Thoracic aorta (tissue), 2 donors: ENCODE data around the gene ARGLU1. TPM values are rescaled to one million over a fixed set of nuclear protein-coding genes. Genes with fewer than 3 reads are reported as not detected.

Experiments used
- ATAC-seq: fragments of 150-250 bp; one replicate; pipeline ENCODE4 v1.8.0; 2017; ENCODE audit warnings: low read depth; ENCODE audit not compliant: insufficient number of reproducible peaks, low FRiP score
- DNase-seq: peaks from one replicate; pipeline ENCODE4 v3.0.0-alpha.2; 2020; ENCODE audit warnings: low spot score
- H3K27ac ChIP-seq, 2 donors: fragments of 200-600 bp; sonication (generic); 1 replicate in 1 of 2; 2 replicates in 1 of 2; pipeline ENCODE4 v1.5.1; 2016; ENCODE audit warnings: mild to moderate bottlenecking in 2 of 2, moderate library complexity in 2 of 2
- H3K27me3 ChIP-seq: fragments of 200-600 bp; sonication (generic); replicated peaks from 2 replicates; pipeline ENCODE4 v1.6.0; 2016; ENCODE audit warnings: mild to moderate bottlenecking; ENCODE audit not compliant: insufficient read depth
- H3K36me3 ChIP-seq: fragments of 200-600 bp; sonication (generic); one replicate; pipeline ENCODE4 v1.5.1; 2016
- H3K4me1 ChIP-seq, 2 donors: fragments of 200-600 bp; sonication (generic); 1 replicate in 1 of 2; 2 replicates in 1 of 2; pipeline versions ENCODE4 v1.5.1 to v1.6.0; 2016; ENCODE audit warnings: low read depth in 2 of 2, mild to moderate bottlenecking in 1 of 2; ENCODE audit not compliant: control insufficient read depth in 1 of 2
- H3K4me3 ChIP-seq: fragments of 200-600 bp; sonication (generic); 2 replicates; pipeline ENCODE4 v1.5.1; 2016; ENCODE audit warnings: mild to moderate bottlenecking
- H3K9me3 ChIP-seq: fragments of 200-600 bp; sonication (generic); 2 replicates; pipeline ENCODE4 v1.5.1; 2016
- CTCF ChIP-seq: fragments of 200-600 bp; sonication (generic); IDR thresholded peaks from one replicate; pipeline ENCODE4 v1.5.1; 2019; ENCODE audit warnings: antibody characterized with exemption
- total RNA-seq, 2 donors: library from RNA; depleted of rRNA; stranded (reverse); fragments of >200 nt; gene quantifications; one replicate each; pipeline versions ENCODE4 v1.1.0 to v1.2.3, GENCODE V29; 2016

Gene ARGLU1
- total RNA-seq, 2 donors from 2014 or later = 112 to 159 TPM

- no peaks in the 10 kb centered on the region for H3K27me3 ChIP-seq
- H3K9me3 ChIP-seq = no peaks in the 10 kb centered on the region
- H3K36me3 ChIP-seq = no peaks in the 10 kb centered on the region
- peaks cover 10 to 82% of the 10 kb centered on the region in 2 donors for H3K4me1 ChIP-seq
- DNase-seq (no peak), ATAC-seq (no peak)
- no peak overlapping the region for H3K4me3 ChIP-seq
- TF ChIP-seq CTCF = no peak
- H3K27ac ChIP-seq = peak overlapping the region; percentile 37 to 54
These were observed 68.0 kb downstream of the ARGLU1 start for GRCh38 chr13:106499896-106500295.

GRCh38 chr13:106499113-106499512, 68.8 kb downstream of the ARGLU1 start:
- H3K27me3 ChIP-seq = no peaks in the 10 kb centered on the region
- peaks cover 8 to 82% of the 10 kb centered on the region in 2 donors for H3K4me1 ChIP-seq
- DNase-seq (no peak), ATAC-seq (no peak)
- no peaks in the 10 kb centered on the region for H3K36me3 ChIP-seq
- H3K4me3 ChIP-seq = peak overlapping the region; percentile 54
- peak overlapping the region; percentile 37 to 71 for H3K27ac ChIP-seq
- H3K9me3 ChIP-seq = no peaks in the 10 kb centered on the region
- no peak for TF ChIP-seq CTCF

- Histone ChIP-seq H3K4me3 (peak overlapping the region; percentile 54), H3K9me3 (no peaks in the 10 kb centered on the region), H3K27ac (peak overlapping the region; percentile 37 to 71), H3K27me3 (no peaks in the 10 kb centered on the region), H3K36me3 (no peaks in the 10 kb centered on the region), H3K4me1 (peaks cover 6 to 83% of the 10 kb centered on the region in 2 donors)
- TF ChIP-seq CTCF = no peak
- ATAC-seq (no peak), DNase-seq (no peak)
These were observed 69.4 kb downstream of the ARGLU1 start for GRCh38 chr13:106498571-106498970.

- peak overlapping the region; percentile 37 to 71 for H3K27ac ChIP-seq
- DNase-seq (no peak), ATAC-seq (no peak)
- no peaks in the 10 kb centered on the region for H3K9me3 ChIP-seq
- no peak for TF ChIP-seq CTCF
- H3K4me1 ChIP-seq = peaks cover 10 to 83% of the 10 kb centered on the region in 2 donors
- H3K36me3 ChIP-seq = no peaks in the 10 kb centered on the region
- no peaks in the 10 kb centered on the region for H3K27me3 ChIP-seq
- H3K4me3 ChIP-seq = peak overlapping the region; percentile 54
These were observed 69.8 kb downstream of the ARGLU1 start for GRCh38 chr13:106498158-106498557.

- H3K4me1 ChIP-seq = peaks cover 11 to 86% of the 10 kb centered on the region in 2 donors
- no peaks in the 10 kb centered on the region for H3K27me3 ChIP-seq
- TF ChIP-seq CTCF = no peak
- DNase-seq = no peak
- H3K4me3 ChIP-seq = no peak overlapping the region
- H3K9me3 ChIP-seq = no peaks in the 10 kb centered on the region
- peak overlapping the region; percentile 37 to 71 for H3K27ac ChIP-seq
- no peak for ATAC-seq
- no peaks in the 10 kb centered on the region for H3K36me3 ChIP-seq
These were observed 70.9 kb downstream of the ARGLU1 start for GRCh38 chr13:106497079-106497478.
